Hematopoietic multipotent progenitor cell treated with erythropoietin and hydrocortisone succinate and interleukin-3 and kit ligand, for 4 days (in vitro differentiated cells): Measurements from ENCODE around the gene GATA5.
A peak's percentile ranks its signal among the peaks of the same experiment; 100 is the strongest.

Experiments
- DNase-seq: peaks from one replicate; pipeline ENCODE4 v3.0.0-alpha.2; 2015

Gene GATA5, protein sequence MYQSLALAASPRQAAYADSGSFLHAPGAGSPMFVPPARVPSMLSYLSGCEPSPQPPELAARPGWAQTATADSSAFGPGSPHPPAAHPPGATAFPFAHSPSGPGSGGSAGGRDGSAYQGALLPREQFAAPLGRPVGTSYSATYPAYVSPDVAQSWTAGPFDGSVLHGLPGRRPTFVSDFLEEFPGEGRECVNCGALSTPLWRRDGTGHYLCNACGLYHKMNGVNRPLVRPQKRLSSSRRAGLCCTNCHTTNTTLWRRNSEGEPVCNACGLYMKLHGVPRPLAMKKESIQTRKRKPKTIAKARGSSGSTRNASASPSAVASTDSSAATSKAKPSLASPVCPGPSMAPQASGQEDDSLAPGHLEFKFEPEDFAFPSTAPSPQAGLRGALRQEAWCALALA

DNA sequence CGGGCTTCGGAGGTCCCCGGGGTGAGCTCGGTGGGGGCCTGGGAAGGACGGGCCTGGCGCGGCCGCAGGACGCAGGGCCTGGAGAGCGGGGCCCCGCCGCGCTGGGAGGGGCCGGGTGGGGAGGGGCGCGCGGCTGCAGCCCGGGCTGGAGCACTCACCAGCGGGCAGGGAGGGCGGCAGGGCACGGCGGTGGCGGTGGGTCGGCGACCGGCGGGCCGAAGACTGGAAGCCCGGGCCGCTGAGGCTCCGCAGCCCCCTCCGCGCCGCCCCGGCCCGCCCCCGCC is at the start of gene GATA5:
Gene GATA5 (minus strand): TSS at position 224 of the 284 bp plus-strand sequence. CDS start 474 bp downstream, outside the sequence.
- no peak for DNase-seq

DNA sequence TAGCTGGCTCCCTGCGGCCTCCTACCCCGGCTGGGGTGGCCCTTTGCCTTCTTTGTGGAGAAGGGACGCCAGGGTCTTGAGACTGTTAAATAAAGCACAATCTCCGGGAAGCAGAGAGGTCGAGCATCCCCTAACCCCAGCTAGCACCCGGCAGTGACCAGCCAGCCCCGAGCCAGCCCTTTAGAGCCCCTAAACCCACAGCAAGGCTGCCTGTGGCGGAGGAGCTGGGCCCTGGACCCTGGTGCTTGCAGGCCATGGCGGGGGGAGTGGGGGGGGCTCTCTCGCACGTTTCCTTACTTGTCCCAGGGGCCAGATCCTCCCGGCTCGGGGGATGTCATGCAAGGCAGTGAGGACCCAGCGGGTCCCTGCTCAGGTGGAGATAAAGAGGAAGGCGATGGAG is 49.2 kb upstream of the GATA5 start:
- DNase-seq: no peak

DNA sequence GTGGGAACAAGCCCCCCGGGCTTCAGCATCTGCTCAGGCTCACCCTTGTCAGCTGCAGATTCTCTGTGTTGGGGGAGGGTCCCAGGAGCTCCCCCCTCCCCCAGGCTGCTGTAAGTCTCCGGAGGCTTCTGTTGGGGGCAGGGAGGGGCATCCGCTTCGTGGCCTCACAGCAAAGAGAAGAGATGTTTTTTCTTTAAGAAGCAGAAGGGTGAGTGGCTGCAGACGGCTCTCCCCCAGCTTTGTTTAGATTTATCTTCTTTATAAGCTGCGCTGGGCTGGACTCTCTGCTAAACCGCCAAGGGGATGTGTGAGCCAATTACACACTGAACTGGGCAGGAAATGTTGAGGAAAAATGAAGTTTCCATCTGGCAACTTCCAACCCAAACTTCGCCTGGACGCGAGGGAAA is 48.7 kb upstream of the GATA5 start:
- peak; percentile 53 for DNase-seq

DNA sequence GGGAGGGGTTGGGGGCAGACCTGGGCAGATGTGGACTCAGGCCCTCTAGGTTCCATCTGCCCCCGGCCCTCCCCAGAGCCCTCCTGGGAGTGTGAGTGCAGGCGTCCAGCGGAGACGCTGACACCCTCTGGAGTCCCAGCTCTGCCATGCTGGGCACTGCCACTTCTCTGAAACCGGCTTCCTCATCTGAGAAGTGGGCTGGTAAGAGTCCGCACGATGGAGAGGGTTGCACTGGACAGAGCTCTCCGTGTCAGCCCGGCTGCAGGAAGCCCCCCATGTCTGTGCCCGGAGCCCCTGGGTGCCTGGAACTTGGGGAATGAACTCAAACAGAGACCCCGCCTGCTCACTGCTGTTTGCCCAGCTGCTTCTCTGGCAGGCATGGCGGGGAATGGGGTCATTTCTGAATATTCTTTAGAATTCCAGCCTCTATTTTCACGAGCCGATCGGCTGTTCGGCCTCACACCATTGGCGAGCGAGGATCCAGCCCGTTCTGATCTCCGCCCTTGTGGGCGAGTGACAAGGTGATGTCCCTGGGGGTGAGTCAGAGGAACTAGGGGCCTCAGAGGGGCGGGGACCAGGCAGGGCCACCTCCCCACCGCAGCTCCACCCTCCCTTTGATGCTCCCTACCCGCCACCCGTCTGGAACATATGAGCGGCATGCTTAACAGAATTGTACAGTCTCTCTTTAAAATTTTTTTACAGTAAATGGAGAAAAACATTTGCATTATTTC is 47.8 kb upstream of the GATA5 start:
- peak; percentile 93 for DNase-seq

DNA sequence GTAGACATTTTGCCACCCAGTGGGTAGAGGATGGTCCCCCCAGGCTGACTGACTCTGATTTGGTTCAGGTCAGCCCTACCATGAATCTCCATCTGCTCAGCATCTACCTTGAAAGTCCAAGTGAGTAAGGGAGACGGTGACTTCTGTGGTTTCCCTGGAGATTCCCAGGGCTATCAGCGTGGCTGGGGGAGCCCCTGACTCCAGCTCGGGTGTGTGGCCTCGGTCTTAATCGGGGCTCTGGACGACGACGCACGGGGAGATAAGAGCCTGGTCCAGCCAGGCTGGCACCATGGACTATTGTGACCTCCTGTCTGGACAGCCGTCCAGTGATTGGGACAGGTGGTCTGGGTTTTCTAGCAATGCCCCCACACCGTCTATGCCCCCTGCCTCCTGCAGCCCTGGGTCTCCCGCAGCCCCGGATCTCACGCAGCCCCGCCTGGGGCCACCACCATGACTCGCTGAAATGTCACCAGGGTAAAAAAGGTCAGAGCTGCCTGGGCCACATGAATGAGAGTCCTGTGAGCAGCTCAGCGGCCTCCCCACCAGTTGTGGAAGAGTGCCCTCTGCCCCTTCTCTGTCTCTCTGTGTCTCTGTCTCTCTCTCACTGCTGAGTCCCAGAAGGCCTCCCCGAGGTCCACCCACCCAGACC is 47.1 kb upstream of the GATA5 start:
- DNase-seq: no peak

DNA sequence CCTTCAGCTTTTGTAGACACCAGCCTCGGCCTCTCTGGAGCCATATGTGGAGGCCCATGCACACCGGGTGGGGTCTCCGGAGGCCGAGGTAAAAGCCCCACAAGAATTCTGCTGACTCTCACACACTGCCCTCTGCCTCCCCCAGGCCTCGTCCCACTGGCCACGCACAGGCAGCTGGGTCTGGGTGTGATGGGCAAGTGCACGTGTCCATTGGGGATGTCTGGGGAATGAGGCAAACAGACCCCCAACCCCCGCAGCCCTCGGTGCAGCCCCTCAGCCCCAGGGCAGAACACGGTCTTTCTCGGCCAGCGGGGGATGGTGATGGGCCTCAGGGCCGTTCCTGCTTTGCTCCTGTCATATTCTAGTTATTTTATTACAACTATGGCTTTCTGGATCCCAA is 44.0 kb upstream of the GATA5 start:
- DNase-seq: no peak

DNA sequence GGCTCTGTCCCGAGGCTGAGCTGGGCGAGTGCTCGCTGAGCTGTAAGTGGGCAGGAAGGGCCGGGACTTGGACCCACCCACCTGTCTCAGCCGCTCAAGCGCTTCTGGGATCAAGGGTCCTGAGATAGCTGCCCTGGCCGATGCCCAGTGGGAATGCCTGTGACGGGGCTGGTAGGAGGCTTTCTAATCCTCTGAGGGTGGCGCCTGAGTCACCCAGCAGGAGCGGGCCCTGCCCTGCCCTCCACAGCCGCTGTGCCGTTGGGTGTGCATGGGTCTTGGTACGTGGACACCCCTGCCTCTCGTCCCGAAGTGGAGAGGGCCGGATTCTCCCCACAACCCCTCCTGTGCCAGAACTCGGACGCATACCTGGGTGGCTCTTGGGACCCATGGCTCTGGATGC is 43.1 kb upstream of the GATA5 start:
- DNase-seq: no peak

DNA sequence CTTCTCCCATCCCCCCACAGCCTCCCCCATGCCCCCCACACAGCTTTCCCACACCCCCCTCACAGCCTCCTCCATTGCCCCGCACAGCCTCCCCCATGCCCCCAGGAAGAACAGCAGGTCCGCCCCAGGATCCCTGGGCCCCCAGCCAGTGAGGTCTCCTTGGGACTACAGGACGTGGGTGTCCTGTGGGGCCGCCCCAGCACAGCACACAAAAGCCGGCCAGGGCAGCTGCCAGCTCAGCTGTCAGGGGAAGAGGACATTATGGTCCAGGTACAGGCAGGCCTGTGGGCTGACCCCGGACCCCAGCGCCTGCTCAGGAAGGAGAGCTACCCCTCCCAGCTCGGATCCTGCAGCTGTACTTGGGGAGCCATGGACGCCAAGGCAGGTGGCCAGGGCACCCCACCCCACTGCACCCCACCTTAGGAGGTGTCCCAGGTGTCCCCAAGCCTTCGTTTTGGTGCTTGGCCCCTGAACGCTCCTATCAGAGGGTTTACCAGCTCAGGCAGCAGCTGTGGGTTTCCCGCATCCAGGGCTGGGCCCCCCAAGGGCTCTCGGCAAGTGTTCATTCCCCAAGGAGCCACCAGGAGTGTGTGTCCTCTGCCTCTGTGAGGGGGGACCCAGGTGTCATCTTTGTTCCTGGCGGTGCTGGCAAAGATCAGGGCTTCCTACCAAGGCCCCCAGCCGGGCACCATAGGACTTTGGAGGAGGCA is 42.3 kb upstream of the GATA5 start:
- DNase-seq: no peak

DNA sequence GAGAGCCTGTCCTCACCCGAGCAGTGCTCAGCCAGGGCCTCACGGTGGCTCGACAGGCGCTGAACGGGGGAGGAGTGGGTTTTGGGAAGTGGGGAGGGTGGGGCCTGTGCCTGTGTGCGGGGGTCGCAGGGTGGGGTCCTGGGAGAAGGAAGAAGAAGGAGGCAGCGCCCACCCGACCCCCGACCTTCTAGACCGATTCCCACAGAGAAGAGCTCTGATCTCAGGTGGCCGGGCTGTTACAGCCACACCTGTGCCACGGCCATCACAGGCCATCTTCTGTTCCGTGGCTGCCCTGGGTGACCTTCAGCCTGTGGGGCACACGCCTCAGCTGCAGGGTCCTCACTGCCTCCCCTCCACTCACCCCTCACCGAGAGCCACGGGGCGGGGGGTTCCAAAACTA is 41.4 kb upstream of the GATA5 start:
- DNase-seq: no peak

DNA sequence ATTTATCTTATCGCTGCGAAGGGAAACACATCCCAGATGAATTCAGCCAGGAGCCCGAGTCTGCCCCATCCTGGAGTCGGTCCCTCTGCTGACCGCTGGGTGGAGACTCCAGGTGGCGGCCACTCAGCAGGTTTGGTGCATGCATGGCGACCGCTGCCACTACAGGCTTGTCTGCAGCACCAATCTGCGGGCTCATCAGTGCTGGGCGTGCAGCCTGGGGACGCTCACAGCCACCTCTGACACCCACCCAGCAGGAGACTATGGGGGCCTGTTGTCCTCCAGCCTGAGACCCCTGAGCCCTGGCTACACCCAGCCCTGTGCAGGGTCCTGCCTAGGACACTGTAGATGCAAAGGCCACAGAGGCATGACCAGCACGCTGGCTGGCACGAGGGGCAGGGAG is 40.5 kb upstream of the GATA5 start:
- no peak for DNase-seq

DNA sequence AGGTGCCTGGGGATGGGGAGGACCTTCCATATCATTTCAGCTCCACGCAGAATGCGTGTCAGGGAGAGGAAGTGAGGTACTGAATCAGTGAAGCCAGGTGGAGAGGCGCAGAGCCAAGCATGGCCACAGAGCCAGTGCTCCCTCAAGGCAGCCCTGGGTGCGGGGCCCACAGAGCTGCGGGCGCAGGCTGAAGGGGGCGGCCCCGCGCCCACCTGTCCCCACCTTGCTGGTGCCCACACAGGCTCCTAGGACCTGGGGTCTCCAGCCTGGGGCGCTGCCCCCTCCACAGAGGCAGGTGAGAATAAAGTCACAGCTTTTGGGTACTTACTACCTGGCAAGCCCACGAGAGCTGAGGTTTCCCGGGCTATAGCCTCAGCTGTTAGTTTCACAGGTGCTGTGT is 40.0 kb upstream of the GATA5 start:
- no peak for DNase-seq

DNA sequence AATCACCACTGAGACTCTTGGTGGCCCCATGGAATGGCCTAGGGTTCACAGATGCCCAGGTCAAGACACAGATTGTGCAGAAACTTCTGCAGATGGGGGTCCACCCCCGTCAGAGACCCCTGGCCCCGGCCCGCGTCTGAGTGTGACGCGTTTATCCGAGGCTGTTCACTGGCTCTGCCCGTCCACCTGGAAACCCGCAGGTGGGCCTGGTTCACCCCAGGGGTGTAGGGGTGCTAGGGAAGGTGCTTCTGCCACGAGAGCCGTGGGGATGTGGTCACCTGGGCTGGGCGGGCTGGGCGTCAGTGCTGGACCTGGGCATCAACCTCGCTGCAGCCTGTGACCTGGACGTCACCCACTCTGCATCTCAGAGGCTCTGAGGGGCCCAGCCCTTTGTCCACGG is 39.5 kb upstream of the GATA5 start:
- no peak for DNase-seq

DNA sequence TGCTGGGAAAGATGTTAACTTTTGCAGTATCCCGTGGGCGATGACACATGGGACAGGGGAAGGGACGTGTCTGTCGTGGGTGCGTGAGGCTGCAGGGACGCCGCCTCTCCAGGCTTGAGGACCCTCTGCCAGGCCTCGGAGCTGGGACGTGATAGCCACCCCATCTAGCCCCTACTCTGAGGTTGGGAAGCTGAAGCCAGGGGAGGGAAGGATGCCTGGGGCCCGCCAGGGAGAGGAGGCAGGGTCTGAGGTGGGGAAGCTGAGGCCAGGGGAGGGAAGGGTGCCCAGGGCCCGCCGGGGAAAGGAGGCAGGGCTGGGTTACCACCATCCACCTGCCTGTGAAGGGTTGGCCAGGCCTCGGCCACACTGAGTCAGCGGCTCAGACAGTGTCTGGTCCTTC is 38.2 kb upstream of the GATA5 start:
- DNase-seq: no peak

DNA sequence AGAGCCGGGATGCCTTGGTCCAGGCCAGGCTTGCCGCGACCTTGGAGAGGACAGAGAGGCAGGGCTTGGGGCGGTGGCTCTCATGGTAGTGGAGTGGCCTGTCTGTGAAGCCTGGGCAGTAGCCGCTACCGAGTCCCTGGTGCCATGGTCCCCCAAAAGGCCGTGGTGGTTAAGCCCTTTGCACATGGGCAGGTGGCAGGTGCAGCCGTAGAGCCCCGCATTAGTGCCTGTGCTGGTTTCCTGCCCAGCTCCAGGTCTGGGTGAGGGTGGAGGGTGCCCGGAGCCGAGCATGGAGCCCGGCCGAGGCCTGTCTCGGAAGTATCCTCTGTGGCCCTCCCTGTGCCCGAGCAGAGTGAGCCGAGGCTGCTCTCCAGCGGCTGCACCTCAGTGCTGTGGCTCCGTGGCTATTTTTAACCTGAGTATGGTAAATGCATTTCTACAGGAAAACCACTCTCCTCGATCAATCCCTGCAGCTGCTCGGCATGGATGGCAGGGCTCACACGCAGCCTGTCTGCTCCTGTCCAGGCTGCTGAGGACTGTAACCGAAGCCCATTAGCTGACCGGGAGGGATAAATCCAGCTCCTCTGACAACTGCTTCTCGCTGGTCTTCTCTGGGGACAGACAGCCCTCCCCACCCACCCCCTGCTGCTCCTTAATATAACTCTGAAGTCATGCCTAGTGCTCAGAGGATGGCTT is 36.3 kb upstream of the GATA5 start:
- peak; percentile 57 for DNase-seq

DNA sequence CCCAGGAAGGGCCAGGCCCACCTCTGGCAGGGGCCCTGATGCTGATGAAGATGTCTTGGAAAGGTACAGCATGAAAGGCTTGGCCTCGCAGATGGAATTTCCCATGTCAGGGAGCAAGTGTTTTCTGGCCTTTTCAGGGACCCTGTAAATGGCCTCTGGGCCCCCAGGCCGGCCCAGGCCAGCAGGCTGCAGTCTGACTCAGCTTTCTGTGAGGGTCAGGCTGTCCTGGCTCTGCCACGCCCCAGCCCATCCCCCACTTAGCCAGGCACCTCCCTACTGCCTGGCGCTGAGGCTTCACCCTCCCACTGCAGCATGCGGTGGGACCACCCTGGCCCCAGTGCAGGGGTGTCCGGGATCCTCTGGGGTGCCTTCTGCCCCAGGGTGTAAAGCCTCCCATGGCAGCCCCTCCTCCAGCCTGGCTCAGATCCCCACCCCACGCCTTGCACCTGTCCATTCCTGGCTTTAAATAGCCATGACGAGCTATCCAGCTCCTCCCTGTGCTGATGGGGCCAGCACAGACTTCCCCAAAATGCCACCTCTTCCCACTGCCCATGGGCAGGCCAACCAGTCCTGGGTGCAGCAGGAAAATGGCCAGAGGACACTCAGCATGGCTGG is 35.6 kb upstream of the GATA5 start:
- DNase-seq: no peak

DNA sequence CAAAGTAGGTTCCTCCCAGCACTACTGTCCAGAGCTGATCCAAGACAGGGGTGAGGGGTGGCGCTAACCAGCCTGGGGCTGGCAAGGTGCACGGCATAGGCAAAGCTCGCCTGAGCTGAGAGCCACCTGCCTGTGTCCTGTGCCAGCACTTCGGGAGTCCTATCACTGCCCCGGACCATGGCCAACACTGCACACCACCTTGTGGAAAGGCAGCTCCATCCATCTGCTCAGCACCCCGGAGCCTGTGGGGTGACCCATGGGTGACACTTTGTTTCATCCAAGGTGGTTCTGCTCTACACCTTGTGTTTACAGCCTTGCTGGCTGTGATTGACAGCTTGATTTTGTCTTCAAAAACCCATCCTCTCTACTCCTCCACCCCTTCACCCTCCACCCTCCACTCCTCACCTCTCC is 32.9 kb upstream of the GATA5 start:
- peak; percentile 31 for DNase-seq

DNA sequence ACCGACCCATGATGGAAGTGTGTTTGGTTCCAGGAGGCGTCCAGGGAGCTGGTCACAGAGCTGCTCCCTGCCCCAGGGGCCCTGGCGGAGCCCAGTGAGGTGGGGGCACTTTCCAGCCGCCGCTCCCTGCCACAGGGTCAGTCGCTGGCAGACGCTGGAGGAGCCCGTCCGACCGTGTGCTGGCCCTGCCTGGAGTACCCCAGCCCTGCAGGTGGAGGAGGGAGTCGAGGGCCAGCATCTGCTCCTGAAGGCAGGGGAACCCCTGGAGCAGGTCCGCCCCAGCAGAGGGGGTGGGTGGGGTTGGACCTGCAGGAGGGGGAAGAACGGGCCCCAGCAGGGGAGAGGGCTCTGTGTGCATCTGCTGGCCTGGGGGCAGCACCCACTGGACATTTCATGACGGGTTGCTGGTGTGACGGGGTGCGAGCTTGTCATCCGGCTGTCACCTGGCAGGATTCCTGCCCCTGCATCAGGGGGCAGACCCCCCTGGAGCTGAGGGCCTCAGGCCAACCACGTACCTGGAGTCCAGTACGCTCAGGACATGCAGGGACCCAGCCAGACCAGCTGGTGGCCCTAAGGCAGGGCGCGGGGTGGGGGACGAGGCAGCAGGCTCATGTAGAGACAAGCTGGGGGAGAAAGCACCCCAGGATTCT is 32.3 kb upstream of the GATA5 start:
- no peak for DNase-seq

DNA sequence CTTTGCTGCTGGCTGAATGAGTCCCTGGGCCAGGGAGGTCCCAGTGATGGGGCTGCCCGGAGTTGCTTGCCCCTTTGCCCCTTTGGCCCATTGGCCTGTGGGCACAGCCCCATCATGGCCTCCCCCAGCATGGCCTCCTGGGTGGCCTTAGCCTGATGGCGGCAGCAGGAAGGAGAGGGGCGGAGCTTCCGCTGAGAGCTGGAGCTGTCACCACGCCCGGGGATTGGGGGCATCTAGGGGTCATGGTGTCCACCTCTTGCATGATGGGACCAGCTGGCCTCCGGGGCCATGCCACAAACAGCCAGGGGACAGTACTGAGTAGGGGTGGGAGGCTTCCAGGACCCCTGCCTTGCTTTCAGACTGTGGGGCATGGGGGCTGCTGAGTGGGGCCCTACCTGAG is 31.5 kb upstream of the GATA5 start:
- DNase-seq: no peak

DNA sequence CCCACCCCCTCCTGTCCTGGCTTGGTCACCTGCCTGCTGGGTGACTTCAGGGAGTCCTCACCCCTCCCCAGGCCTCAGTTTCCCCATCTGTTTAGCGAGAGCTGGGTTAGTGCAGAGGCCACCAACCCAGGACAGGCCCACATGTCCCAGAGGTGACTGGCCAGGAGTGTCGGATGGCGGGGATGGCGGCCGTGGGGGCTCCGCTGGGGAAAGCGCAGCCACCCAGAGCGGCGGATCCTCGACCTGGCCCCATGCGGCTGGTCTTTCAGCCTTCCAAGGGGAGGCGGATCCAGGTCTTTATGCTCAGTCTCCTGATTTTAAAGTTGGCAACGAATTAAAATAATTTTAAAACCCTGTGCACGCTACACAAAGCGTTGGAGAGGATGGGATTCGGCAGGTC is 31.0 kb upstream of the GATA5 start:
- DNase-seq: no peak

DNA sequence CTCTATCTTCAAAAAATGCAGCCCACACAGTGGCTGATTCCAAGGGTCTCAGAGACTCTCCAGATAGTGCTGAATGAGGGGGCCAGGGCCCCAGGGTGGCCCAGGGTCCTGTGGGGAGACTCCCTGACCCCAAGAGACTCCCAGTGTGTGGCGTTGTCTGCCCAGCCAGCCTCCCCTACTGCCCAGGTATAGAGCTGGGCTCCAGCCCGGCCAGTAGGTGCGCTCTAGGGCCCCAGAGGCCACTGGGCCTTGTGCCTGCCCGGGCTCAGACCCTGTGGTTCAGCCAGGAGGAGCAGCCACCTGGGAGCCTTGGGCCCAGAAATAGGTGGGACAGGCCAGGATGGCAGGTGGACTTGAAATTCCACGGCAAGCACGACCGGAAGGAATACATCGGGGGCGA is 30.3 kb upstream of the GATA5 start:
- DNase-seq: no peak

DNA sequence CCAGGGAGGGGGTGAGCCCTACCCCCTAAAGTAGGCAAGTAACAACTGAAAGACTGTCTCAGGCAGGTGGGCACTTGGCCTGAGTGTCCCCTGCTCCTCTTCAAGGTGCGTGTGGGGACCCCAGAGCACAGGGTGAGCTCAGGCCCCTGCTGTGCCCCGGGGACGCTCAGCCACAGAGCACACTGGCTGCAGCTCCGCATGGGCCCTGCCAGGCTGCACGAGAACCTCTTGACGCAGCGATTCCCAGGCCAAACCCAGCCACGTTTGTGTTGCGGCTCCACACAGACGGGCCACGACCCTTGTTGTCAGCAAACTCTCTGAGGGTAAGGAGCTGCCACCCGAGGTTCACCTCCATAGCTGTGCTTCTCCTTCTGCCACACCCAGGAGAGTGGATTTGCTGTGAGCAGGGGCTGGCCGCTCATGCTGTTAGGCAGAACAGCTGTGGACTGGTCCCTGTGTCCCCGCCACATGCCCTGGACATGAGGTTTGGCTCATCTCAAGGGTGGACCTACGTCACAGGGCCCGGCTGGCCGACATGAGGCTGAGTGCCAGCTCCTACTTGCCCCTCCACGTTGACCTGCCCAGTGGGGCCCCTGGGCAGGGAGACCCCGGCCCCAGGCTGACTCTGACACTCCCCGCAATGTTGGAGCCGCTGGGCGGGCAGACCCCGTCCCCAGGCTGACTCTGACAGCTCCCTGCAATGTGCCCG is 29.7 kb upstream of the GATA5 start:
- DNase-seq: no peak
